HG03457 (cell line): ENCODE data around the gene SERINC5.
A peak's percentile ranks its signal among the peaks of the same experiment; 100 is the strongest.

Experiments
- ATAC-seq: cut with Tn5 transposase; IDR thresholded peaks from one replicate; pipeline ENCODE4 v1.9.1; 2021; ENCODE audit warnings: moderate number of reproducible peaks; ENCODE audit not compliant: unreplicated experiment

SERINC5 gene

DNA sequence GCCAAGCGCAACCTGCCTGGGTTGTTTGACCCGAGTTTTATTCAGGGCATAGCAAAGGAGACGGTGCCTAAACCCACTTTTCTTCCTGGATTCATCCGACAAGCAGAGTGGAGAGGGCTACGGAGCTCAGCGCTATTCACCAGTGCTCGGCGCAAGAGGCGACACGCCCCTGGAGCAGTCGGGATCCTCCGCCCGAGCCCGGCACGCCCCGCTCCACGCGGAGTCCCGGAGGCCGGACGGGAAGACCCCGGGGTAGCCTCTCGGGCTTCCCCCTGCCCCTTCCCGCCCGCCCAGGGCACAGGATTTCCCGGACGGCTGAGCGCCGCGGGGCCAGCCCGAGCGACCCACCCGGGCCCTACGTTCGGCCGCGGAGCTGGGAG is 427 bp downstream of the SERINC5 start:
- peak; percentile 25 for ATAC-seq

DNA sequence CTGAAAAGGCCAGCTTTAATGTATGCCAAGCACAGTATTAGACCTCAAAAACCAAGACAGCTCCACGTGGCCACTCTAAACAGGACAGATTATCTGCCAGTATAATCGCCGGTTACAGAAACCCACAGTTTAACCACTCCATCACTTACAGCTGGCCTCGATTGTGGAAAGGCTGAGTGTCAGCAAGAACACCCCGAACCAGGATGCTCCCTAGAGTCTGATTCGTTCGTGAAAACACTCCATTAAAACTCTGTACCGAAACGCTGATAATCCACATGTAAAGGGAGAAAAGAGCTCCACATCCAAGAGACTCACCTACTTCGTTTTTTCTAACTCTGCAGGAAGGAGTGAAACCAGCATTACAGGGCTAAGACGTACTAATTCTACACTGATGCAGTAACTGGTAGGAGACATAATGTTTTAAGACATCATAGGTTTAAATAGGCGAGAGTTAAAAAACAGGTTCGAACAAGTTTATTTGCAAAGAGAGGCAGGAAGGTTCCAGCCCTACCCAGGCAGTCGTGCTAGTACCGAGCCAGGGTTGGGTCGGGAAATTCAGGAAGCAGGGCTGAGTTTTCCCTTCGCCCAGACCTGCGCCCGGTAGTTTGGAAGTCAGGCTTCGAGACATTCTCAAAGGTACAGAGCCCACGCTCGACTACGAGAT is 949 bp downstream of the SERINC5 start:
- ATAC-seq = no peak

DNA sequence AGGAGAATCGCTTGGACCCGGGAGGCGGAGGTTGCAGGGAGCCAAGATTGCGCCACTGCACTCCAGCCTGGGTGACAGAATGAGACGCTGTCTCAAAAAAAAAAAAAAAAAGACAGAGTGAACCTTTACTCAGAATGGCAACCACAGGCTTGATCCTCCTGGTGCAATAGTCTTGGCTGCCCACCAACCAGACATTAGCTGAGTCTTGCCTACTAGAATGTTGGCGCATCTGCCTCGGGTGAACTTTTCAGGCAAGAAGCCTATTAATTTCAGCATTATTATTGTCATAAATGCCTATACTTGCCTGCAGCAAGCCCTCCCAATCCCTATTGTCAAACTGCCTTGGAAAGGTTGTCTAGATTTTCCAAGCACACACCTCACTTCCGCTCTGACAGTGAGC is 4.2 kb downstream of the SERINC5 start:
- ATAC-seq = no peak

DNA sequence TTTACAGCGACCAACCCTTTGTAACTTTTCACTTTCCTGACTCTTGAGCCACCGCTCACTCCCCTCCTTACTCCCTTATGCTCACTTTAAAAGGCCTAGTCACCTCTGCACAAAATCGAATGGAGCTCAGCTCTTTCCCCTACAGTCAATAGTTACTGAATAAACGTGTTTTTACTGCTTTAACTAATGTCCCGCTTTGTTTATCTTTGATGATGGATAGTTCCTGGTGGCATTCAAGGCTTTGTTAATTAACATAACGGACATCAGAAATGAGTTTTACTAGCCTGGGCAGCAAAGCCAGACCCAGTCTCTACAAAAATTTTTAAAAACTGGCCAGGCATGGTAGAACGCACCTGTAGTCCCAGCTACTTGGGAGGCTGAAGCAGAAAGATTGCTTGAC is 5.0 kb downstream of the SERINC5 start:
- ATAC-seq = no peak

DNA sequence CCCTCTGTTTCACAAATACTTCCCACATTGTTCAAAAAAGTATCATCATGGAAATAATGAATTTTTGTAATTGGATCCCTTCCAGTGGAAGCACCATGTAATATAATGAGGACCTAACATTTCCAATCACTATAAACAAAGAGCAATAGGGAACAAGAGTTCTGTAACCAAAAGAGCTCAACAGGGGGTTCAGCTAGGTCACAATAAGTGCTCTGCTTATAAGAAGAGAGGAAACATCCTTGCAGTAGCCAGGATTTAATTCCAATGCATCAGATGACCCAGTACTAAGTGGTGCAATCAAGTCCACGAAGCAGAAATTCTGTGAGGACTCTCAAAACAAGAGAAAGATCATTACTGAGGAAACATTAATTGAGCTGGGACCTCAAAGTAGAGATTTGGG is 5.9 kb downstream of the SERINC5 start:
- ATAC-seq = no peak

DNA sequence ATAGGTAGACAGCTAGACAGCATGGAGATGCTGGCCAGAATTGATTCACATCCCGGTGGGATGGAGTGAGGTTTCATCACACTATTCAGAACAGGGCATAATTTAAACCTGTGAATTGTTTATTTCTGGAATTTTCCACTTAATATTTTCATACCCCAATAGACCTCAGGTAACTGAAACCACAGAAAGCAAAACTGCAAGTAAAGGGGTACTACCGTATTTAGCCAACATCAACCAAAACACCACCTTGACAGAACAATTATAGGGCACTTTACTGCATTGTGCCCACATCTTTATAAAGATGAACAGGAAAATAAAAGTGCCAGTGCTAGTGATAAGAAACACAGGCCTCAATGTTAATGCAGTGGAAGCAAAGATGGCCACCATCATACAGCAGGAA is 7.5 kb downstream of the SERINC5 start:
- ATAC-seq = no peak

- peak; percentile 72 for ATAC-seq
Observed at GRCh38 chr5:80246995-80247729, 8.7 kb downstream of the SERINC5 start.

GRCh38 chr5:80246001-80246758 is 9.7 kb downstream of the SERINC5 start:
- no peak for ATAC-seq

- ATAC-seq = no peak
Observed at GRCh38 chr5:80243567-80243966, 12.3 kb downstream of the SERINC5 start.

DNA sequence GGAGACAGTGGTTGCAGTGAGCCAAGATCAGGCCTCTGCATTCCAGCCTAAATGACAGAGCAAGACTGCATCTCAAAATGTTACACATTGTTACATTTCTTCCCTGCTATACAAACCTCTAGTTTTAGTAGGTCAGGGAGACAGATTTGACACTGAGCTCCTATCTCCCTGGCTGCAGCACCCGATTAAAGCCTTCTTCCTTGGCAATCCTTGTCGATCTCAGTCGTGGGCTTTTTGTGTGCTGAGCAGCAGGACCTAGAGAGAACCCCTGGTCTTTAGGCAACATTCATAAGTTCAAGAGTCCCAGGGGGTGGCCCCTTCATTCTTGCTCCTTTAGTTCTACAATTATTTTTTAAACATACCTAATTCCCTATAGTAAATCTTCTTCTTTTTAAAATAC is 13.0 kb downstream of the SERINC5 start:
- no peak for ATAC-seq

DNA sequence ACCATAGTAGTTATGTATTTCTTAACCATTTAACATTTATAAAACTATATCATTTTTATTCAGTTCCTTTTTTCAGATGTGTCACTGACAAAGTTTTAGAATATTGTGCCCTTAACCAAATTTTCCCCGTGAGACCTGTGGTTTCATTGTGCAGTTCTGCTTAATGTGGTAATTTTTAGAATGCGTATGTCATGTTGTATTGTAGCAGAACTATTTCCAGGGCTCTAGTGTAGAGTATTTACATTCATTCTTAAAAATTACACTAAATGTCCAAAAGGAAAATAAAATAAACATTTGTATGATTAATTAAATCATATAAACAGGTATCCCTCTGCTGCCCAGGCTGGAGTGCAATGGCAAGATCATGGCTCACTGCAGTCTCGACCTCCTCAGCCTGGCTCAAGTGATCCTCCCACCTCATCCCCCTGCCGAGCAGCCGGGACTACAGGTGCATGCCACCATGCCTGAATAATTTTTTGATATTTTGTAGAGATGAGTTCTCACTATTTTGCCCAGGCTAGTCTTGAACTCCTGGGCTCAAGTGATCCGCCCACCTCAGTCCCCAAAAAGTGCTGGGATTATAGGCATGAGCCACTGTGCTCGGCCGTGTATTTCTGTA is 15.4 kb downstream of the SERINC5 start:
- ATAC-seq = no peak

DNA sequence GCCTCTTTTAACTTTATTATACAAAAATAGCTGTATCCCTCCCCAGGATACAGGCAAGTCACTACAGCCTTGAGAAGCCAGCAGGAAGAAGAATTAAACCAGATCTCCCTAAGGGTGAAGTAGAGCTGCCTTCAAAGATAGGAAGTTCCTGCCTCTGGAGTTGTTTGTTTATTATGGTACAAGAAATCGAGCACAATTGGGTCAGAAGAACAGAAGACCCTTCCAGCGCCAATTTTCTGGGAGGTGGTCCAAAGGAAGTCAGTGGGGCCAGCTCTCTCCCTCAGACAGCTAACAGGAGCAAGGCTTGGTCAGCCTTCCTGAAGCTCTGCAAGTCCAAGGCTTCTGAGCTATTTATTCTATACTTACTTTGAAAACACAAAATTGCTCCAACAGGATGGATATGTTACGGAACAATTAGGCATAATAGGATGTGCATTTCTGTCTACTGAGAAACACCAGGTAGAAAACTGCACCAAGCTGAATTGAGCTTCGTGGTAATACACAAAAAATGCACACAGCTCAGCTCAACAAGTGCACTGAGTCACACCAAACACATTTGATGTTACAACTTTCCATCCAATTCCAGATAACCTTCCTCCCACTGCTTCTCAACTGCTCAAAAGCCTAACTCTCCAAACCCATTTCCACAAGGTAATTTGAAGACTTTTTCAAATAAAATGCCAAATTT is 16.0 kb downstream of the SERINC5 start:
- ATAC-seq = no peak

GRCh38 chr5:80238778-80239679 is 16.8 kb downstream of the SERINC5 start:
- ATAC-seq = no peak

DNA sequence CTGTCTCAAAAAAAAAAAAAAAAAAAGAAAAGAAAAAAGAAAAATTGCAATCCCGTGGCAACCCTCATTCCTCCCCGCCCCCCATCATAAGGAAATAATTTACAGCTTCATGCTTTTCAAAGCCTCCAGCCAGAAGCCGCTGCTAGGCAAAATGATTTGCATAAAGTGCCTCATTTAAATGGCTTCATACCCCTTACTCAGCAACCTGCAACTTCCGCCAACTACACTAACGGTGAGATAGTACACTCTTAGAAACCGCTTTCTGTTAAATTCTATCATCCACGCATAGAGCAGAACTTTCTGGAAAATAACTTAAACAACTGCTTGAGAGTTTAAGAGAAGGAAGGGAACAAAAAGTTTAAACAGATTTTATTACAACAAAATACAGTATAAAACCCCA is 17.8 kb downstream of the SERINC5 start:
- no peak for ATAC-seq

GRCh38 chr5:80237243-80237642 is 18.6 kb downstream of the SERINC5 start:
- no peak for ATAC-seq

- no peak for ATAC-seq
Observed at GRCh38 chr5:80234116-80234948, 21.5 kb downstream of the SERINC5 start.

GRCh38 chr5:80231693-80232092 is 24.2 kb downstream of the SERINC5 start:
- no peak for ATAC-seq

GRCh38 chr5:80231243-80231642 is 24.6 kb downstream of the SERINC5 start:
- ATAC-seq = no peak
